GM18951 (cell line): ENCODE results near the gene MCEE.
"Not testable (repeated sequence)": the region's sequence is repeated elsewhere in the genome, so short reads cannot be mapped to it uniquely, and the experiment has no call there.

Experiments
- POLR2A ChIP-seq: IDR thresholded peaks from 4 replicates; pipeline ENCODE4 v1.6.1; 2011; ENCODE audit warnings: mild to moderate bottlenecking; ENCODE audit not compliant: insufficient read length, insufficient read depth; ENCODE audit errors: extremely low read depth
- in situ Hi-C: fragments of 300-500 bp; cut with MboI; formaldehyde crosslinking; loops from one replicate; pipeline ENCODE4 v1.12.0; 2022; ENCODE audit warnings: low sequenced_read_pairs, mixed read lengths, inconsistent platforms; ENCODE audit not compliant: unreplicated experiment

The MCEE gene

GRCh38 chr2:71130152-71130904 lies at the start of gene MCEE, which contains the start of gene MPHOSPH10:
TSS of gene MCEE (minus strand) at chr2:71130229. CDS start at chr2:71130219, 10 bp downstream.
TSS of gene MPHOSPH10 (plus strand) at chr2:71130634. CDS start at chr2:71130666, 32 bp downstream.
- in situ Hi-C loops: no loop called here
- TF ChIP-seq POLR2A: peak; percentile 66

GRCh38 chr2:71178836-71179235 lies 48.8 kb upstream of the MCEE start:
- in situ Hi-C loops: not testable (repeated sequence)

- no peak for TF ChIP-seq POLR2A
- in situ Hi-C loops: no loop called here
These were observed 44.2 kb upstream of the MCEE start for GRCh38 chr2:71174207-71174606.

DNA sequence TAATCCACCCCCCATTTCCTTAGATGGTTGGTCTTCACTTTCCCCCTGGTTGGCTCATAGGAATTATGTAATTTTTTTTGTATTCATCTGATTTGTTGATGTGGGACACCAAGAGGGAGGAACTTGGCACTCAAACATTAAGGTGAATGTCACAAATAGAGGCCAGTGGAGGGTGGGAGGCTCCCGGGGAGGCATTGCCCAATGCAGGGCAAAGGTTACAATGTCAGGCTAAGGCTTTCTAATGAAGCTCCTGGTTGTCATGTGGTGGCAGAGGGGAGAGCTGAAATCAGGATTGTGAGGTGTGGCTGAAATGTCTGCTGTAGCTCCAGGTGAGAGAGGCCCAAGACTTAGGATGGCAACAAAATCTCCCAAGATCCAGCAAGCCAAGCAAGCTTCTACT lies 43.1 kb upstream of the MCEE start:
- in situ Hi-C loops: no loop called here
- no peak for TF ChIP-seq POLR2A

DNA sequence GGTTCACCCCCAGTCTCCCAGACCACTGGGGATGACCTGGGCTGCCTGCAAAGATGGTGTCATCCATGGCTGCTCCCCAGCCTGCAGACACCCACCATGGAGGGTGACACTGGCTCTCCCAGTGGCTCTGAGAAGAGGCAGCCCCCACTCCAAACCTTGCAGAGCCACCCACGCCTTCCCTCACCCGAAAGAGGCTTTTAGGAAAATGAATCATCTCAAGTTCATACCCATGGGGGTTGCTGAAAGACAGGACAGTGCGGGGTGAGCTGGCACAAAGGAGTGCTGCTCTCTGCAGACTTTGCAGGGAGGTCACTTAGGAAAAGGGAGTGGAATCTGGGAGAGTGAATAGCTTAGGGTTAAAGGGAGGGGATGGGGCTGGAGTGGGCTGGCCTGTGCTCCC lies 36.8 kb upstream of the MCEE start:
- TF ChIP-seq POLR2A: no peak
- in situ Hi-C loops: no loop called here

DNA sequence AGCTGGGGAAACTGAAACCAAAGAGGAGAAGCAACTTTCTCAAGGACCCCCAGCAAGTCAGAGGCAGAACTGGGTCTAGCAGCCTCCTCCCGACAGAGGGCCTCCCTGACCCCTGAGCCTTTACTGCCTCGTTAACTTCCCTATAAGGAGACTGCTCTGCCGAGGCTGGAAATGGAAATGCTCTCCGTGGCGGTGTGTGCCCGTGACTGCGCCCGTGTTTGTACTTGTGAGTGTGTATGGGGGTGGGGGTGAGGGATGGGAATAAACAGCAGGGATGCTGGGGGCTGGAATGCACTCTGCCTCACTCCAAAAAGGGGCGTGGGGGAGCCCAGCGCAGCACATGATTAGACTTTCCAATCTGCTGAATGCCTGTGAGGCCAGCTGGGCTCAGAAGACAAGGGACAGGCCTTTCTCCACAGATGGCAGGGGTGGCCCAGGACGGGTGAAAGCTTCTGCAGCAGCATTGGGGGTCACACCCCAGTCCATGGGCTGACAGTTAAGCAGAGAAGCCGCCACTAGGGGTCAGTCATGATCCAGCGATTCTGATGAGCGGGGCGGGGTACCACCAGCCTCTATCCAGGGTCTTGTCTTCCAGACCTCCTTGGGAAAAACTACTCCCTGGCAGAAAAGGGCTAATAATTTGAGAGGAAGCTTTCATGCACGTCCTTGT lies 27.2 kb upstream of the MCEE start:
- no peak for TF ChIP-seq POLR2A
- in situ Hi-C loops: no loop called here

DNA sequence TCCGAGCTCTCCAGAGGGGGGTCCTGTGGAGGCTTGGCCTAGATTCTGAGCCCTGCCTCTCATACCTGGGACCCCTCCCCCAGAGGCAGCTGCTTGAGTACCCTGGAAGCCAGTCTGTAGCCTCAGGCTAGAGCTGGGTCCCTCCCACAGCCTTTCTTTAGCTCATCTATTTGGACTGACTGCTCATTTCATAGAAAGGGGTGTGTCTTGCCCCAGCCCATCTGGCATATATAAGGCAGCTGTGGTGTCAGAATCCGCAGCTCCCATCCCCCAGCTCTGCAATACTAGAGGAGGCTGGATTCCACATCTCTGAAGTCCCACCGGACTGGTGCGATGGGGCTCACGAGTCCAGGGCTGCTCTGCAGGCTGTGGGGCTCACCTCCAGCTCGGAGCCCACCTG lies 26.5 kb upstream of the MCEE start:
- in situ Hi-C loops: no loop called here
- no peak for TF ChIP-seq POLR2A

GRCh38 chr2:71155846-71156245 lies 25.8 kb upstream of the MCEE start:
- no peak for TF ChIP-seq POLR2A
- in situ Hi-C loops: no loop called here

- TF ChIP-seq POLR2A: no peak
- in situ Hi-C loops: no loop called here
These were observed 24.8 kb upstream of the MCEE start for GRCh38 chr2:71154798-71155197.

- in situ Hi-C loops: no loop called here
- no peak for TF ChIP-seq POLR2A
These were observed 24.2 kb upstream of the MCEE start for GRCh38 chr2:71154279-71154678.

GRCh38 chr2:71153585-71154224 lies 23.7 kb upstream of the MCEE start:
- in situ Hi-C loops: no loop called here

DNA sequence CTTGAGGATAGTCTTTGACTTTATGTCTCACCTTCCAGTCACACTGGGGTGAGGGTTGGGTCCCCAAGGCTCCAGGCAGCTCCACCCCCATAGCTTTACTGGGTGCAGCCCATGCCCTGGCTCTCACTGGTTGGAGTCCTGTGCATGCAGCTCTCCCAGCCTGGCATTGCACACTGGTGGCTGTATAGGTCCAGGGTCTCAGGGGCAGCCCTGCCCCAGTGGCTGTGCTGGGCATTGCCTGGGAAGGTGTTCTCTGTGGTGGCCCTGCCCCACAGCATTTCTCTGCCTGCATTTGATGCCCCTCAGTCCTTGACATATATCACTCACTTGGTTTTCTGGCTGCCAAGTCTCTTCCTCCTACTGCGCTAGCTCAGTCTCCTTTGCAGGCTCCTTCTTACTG lies 21.6 kb upstream of the MCEE start:
- in situ Hi-C loops: no loop called here
- no peak for TF ChIP-seq POLR2A

More at GRCh38 chr2:71153585-71154224, 23.7 kb upstream of the MCEE start:
- no peak for TF ChIP-seq POLR2A

- in situ Hi-C loops: no loop called here
- TF ChIP-seq POLR2A: no peak
These were observed 20.2 kb upstream of the MCEE start for GRCh38 chr2:71150082-71150816.

- in situ Hi-C loops: no loop called here
- TF ChIP-seq POLR2A: no peak
These were observed 18.6 kb upstream of the MCEE start for GRCh38 chr2:71148506-71149063.
